ENCODE data around the gene SLC6A17.

Gene SLC6A17

DNA sequence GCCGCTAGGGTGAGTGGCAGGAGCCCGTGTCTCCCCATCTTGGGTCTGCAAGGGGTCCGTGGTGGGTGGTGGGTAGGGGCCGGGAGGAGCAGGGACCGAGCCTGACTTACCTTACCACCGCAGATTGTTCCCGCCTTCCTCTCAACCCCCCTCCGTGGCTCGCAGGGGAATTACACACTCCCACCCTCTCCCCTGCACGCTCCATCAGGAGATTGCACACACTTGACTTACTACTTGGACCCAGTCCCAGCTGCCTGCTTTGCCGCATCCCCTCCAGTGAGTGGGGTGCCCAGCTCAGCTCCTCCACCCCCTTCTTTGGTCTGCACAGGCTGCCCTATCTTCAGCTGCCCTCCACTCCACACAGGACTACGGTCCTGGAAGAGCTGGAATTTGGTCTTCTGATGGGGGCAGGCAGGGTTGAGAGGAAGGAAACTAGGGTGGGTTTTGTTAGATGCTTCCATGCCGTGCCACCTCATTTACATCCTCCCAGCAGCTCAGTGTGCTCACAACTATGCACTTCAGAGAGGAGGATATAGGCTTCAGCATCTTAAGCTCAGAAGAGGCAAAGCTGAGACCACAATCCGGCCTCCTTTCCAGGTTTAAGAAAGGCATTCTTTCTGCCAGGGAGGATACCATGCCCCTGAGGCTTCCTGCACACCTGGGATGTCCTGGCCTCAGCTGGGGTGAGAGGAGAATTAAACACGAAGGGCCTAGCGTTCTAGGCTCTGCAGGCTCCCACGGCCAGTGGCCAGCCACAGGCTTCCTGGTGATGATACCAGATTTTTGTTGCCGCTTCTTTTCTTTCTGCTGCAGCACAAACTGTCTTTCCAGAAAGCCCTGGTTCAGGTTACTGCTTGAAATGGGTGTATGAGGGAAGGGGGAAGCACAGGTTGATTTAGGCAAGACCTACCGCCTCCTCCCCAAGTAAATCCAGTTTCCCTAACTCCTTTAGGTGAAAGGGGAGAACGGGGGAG lies 62.2 kb downstream of the SLC6A17 start:
- DNase-seq (ENCODE audit: low read depth), result no peak
- H3K4me3 ChIP-seq (ENCODE audit: low read length), result no peak overlapping the region
- no peak for TF ChIP-seq CTCF (conservative IDR thresholded peaks at IDR 0.05; ENCODE audit: low read length)

DNA sequence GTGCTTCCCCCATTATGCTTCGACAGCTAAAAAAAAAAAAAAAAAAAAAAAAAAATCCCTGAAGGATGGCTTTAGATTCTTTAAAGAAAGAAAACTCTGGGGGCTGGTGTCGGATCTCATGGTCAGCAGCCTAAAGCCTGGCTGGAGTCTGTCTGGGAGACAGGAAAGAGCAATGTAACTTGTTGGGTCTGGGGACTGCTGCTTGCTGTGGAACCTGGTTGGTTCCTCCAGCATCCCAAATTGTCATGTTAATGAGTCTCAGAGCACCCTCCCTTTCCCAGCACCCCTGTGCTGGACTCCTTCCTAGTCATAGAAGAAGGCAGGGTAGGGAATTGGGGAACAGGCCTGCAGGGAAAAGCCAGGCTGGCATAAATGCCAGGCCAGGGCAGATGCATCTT lies 62.8 kb downstream of the SLC6A17 start:
- no peak for DNase-seq (ENCODE audit: low read depth)
- no peak overlapping the region for H3K4me3 ChIP-seq (ENCODE audit: low read length)
- TF ChIP-seq CTCF (conservative IDR thresholded peaks at IDR 0.05; ENCODE audit: low read length), result no peak

- no peak overlapping the region for H3K4me3 ChIP-seq (ENCODE audit: low read length)
- no peak for TF ChIP-seq CTCF (conservative IDR thresholded peaks at IDR 0.05; ENCODE audit: low read length)
- DNase-seq (ENCODE audit: low read depth), result peak; percentile 34
These were observed 64.4 kb downstream of the SLC6A17 start for GRCh38 chr1:110214454-110215404.

GRCh38 chr1:110215621-110216515 lies 65.6 kb downstream of the SLC6A17 start:
- TF ChIP-seq CTCF (conservative IDR thresholded peaks at IDR 0.05; ENCODE audit: low read length), result no peak
- H3K4me3 ChIP-seq (ENCODE audit: low read length), result no peak overlapping the region
- DNase-seq (ENCODE audit: low read depth), result no peak

DNA sequence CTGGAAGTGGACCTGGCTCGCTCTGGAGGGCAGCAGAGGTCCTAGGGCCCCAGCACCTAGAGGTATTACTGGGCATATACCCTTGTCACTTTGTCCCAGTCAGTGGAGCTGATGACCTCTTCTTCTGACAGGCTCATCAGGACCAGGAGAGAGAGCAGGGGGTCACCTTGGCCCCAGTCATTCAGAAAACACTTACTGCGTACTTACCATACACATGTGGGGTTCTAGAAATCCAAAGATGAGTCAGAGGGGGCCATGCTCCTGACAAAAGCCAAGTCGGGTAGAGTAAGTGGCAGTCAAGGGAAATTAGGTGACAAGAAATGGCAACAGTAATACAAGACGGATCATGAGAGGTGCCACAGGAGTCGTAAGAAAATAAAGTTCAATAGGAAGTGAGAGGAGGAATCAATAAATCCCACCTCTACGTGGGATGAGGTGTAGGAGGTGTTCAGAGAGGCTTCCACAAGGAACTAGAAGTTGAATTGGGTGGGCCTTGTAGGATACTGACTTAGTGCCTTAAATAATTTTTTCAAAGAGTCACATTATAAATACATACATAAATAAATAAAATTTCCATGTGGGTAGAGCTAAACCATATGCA lies 66.7 kb downstream of the SLC6A17 start:
- no peak for TF ChIP-seq CTCF (conservative IDR thresholded peaks at IDR 0.05; ENCODE audit: low read length)
- no peak overlapping the region for H3K4me3 ChIP-seq (ENCODE audit: low read length)
- no peak for DNase-seq (ENCODE audit: low read depth)

- DNase-seq (ENCODE audit: low read depth), result no peak
- TF ChIP-seq CTCF (conservative IDR thresholded peaks at IDR 0.05; ENCODE audit: low read length), result no peak
- H3K4me3 ChIP-seq (ENCODE audit: low read length), result no peak overlapping the region
These were observed 67.8 kb downstream of the SLC6A17 start for GRCh38 chr1:110218137-110218536.

Measured in AG10803 (cell line).